Naive thymus-derived CD4-positive, alpha-beta T cell (primary cell): Measurements from ENCODE around the gene ASPG. TPM values are rescaled to one million over a fixed set of nuclear protein-coding genes. Genes with fewer than 3 reads are reported as not detected.

ENCODE experiments used
- ATAC-seq: fragments of 150-1000 bp; cut with Tn5 transposase; 2 replicates; pipeline ENCODE4 v1.10.0; 2021; ENCODE audit warnings: mild to moderate bottlenecking, moderate library complexity
- CTCF ChIA-PET: fragments of 350-600 bp; sonication (Branson Sonifier 250); formaldehyde crosslinking; loops from one replicate; lab custom pipeline; 2021; ENCODE audit warnings: antibody characterized with exemption; lab: Charles Lee
- POLR2A ChIA-PET: fragments of 350-600 bp; sonication (Branson Sonifier 250); formaldehyde crosslinking; loops from one replicate; lab custom pipeline; 2021; ENCODE audit warnings: antibody characterized with exemption, inconsistent platforms; lab: Charles Lee
- DNase-seq, 9 donors: peaks; one replicate each; pipeline versions ENCODE4 v3.0.0 to v3.0.0-alpha.2; 2020 to 2022; ENCODE audit warnings: mixed read lengths in 1 of 9
- H3K27ac ChIP-seq: one replicate; pipeline ENCODE4 v1.7.0; 2013; ENCODE audit warnings: mild to moderate bottlenecking, low read depth, low read length, moderate library complexity
- H3K27me3 ChIP-seq, 2 donors: one replicate each; pipeline ENCODE4 v1.7.0; 2013; ENCODE audit warnings: low read length in 2 of 2, mild to moderate bottlenecking in 2 of 2, moderate library complexity in 2 of 2; ENCODE audit not compliant: control insufficient read depth in 2 of 2, insufficient read depth in 2 of 2
- H3K36me3 ChIP-seq, 3 experiments: 1 replicate in 2 of 3; 2 replicates in 1 of 3; pipeline ENCODE4 v1.7.0; 2013; ENCODE audit warnings: low read length in 3 of 3, mild to moderate bottlenecking in 3 of 3, moderate library complexity in 1 of 3; ENCODE audit not compliant: insufficient read depth in 3 of 3, control insufficient read depth in 2 of 3
- H3K4me1 ChIP-seq, 2 donors: one replicate each; pipeline ENCODE4 v1.7.0; 2013; ENCODE audit warnings: low read length in 2 of 2, mild to moderate bottlenecking in 2 of 2, moderate library complexity in 1 of 2; ENCODE audit not compliant: control insufficient read depth in 2 of 2, insufficient read depth in 2 of 2
- H3K4me3 ChIP-seq: 2 replicates; pipeline ENCODE4 v1.7.0; 2013; ENCODE audit warnings: mild to moderate bottlenecking, low read length
- H3K9me3 ChIP-seq, 3 experiments: 1 replicate in 2 of 3; 2 replicates in 1 of 3; pipeline ENCODE4 v1.7.0; 2013; ENCODE audit warnings: low read length in 3 of 3; ENCODE audit not compliant: control insufficient read depth in 2 of 3
- H3K27ac Mint-ChIP-seq, 9 donors: one replicate each; pipeline ENCODE4 v1.8.0; 2020 to 2022; ENCODE audit warnings: mixed read lengths in 9 of 9, mild to moderate bottlenecking in 8 of 9, moderate library complexity in 5 of 9, inconsistent platforms in 2 of 9
- H3K27me3 Mint-ChIP-seq, 5 donors: one replicate each; pipeline ENCODE4 v1.8.0; 2021 to 2022; ENCODE audit warnings: mixed read lengths in 5 of 5, mild to moderate bottlenecking in 1 of 5
- H3K36me3 Mint-ChIP-seq, 5 donors: one replicate each; pipeline ENCODE4 v1.8.0; 2020 to 2022; ENCODE audit warnings: mixed read lengths in 5 of 5, mild to moderate bottlenecking in 3 of 5, inconsistent platforms in 1 of 5
- H3K4me1 Mint-ChIP-seq, 7 donors: one replicate each; pipeline ENCODE4 v1.8.0; 2020 to 2022; ENCODE audit warnings: mixed read lengths in 7 of 7, mild to moderate bottlenecking in 3 of 7, inconsistent platforms in 1 of 7
- H3K4me3 Mint-ChIP-seq, 10 donors: one replicate each; pipeline ENCODE4 v1.8.0; 2020 to 2022; ENCODE audit warnings: mild to moderate bottlenecking in 10 of 10, mixed read lengths in 10 of 10, moderate library complexity in 6 of 10, inconsistent platforms in 2 of 10
- H3K9me3 Mint-ChIP-seq, 11 donors: one replicate each; pipeline ENCODE4 v1.8.0; 2020 to 2022; ENCODE audit warnings: mixed read lengths in 11 of 11, mild to moderate bottlenecking in 4 of 11, inconsistent platforms in 1 of 11, moderate library complexity in 1 of 11
- intact Hi-C, 2 donors: fragments of 100-400 bp; cut with micrococcal nuclease; formaldehyde crosslinking; loops; one replicate each; pipeline ENCODE4 v1.15.1; 2023
- polyA plus RNA-seq, 2 donors: library from polyadenylated mRNA; unstranded; fragments of 300-500 nt; fragmentation: Illumina TruSeq; gene quantifications; one replicate each; pipeline ENCODE4 v1.2.3, GENCODE V29; 2021
- total RNA-seq, 6 experiments: library from RNA in 5 of 6; stranded (reverse) in 5 of 6; gene quantifications; 1 replicate in 5 of 6; 2 replicates in 1 of 6; pipeline ENCODE4 v1.2.3 and lab custom pipeline; 2021 to 2026

Gene ASPG
- total and polyA plus RNA-seq, 7 experiments from 2014 or later: 0.11 to 0.38 TPM; not detected in 5

DNA sequence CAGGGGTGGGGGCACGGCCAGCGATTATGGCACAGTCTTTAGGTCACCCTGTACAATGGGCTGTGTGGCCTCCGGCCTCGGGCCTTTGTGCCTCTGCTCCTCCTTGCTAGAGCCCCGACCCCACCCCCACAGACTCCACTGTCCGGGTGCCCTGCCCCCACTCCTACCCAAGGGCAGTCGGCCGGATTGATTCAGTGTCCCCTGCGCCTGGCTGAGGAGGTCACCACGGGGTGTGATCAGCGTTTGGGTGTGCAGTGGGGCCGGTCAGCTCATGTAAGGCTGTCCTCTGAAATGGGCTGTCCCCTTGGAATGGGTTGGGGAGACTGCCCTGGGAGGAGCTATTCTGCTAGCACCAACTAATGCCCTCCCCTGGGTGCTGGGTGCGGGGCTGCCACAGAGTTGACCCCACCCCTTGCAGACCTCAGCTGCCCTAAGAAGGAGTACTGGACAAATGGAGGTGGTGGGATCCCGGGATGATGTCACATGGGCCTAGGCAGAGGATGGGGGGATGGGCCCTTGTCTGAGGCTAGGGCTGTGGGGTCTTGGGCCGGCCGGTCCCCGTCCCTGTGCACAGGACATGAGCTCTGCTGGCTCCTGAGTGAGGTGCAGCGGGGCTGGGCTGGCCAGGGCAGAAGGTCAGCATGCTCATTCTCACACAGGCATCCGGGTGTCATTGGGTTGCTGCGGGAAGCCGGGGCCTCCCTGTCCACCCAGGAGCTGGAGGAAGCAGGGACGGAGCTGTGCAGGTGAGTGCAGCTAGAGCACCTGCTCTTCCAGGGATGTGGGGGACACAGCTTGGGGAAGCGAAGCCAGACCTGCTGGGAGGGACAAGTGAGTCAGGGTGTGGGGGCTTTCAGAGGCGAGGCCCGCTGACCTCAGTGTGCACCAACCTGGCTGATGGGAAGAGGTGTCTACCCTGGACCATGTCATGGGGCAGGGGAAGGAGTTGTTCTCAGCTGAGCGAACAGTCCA, 23.4 kb downstream of the ASPG start:
- no peak for DNase-seq
- Mint-ChIP-seq H3K27ac (no peak overlapping the region), H3K4me1 (no peaks in the 10 kb centered on the region), H3K27me3 (no peaks in the 10 kb centered on the region), H3K4me3 (no peak overlapping the region), H3K9me3 (no peaks in the 10 kb centered on the region), H3K36me3 (no peaks in the 10 kb centered on the region)
- H3K36me3 ChIP-seq: no peaks in the 10 kb centered on the region
- no peak overlapping the region for H3K27ac ChIP-seq
- no peaks in the 10 kb centered on the region for H3K9me3 ChIP-seq
- CTCF ChIA-PET: no interaction called here
- ATAC-seq: no peak
- POLR2A ChIA-PET: no interaction called here
- no peaks in the 10 kb centered on the region for H3K27me3 ChIP-seq
- no peaks in the 10 kb centered on the region for H3K4me1 ChIP-seq
- H3K4me3 ChIP-seq: no peak overlapping the region
- intact Hi-C loops: no loop called here

DNA sequence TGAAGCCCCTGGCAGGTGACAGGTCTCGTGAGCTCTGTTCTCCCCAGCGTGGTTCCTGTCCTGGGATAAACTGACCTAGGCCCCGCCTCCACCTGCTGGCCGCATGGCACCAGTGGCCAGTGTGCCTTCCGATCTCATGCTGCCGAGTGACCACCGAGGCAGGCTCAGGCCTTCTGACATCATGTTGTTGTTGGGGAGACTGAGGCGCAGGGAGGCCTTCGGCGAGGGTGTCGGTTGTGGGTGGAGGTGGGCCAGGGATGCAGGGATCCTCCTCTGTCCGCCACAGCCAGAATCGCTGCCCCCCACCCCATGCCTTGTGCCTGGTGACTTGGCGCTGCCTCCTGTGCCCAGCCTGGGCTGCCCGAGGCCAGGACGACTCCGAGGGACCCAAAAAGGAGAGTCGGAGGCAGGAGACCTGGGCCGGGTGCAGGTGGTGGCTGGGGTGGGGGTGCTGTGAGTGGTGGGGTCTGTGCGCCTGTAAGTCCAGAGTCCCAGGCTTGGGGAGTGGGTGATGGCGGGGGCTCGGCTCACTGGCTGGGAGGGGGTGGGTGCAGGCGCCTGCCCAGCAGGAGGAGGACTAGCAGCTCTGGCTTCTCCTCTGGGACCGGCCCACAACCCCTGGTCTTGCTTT, 24.3 kb downstream of the ASPG start:
- no peak for DNase-seq

DNA sequence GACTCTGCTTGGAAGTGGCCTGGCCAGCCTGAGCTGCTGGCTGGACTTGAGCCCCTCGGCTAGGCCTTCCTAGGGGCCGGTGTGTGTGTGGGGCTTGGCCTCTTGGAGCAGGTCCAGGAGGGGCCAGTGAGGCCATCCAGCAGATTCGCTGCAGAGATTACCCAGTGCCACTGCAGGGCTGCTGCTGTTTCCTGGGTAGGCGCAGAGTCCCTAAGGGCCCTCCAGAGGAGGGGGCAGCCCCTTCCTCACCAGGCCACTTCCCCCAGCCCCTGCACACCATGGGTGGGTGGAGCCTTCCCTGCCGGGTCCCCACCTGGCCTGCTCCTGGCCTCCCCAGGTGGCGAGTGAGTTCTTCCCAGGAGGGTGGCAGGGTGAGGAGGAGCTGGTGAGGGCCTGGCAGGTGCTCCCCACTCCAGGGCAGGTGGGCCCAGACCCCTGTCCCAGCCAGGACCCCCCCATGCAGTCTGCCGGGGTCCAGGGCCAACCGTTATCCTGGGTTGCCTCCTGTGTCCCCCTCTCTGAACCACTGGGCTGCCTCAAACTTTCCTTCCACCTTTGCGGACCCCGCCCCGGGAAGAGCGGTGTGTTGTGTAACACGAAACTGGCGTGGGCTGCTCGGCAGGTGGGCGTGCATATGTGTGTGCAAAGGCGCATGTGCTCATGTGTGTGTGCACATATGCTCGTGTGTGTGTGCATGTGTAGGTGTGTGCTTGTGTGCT, 25.1 kb downstream of the ASPG start:
- peaks cover 0 to 7% (median 6%) of the 10 kb centered on the region in 5 donors for H3K27me3 Mint-ChIP-seq
- Histone ChIP-seq H3K36me3 (no peaks in the 10 kb centered on the region), H3K27me3 (no peaks in the 10 kb centered on the region), H3K27ac (no peak overlapping the region), H3K4me1 (no peaks in the 10 kb centered on the region), H3K4me3 (no peak overlapping the region), H3K9me3 (no peaks in the 10 kb centered on the region)
- ATAC-seq (no peak), DNase-seq (no peak)
- no peaks in the 10 kb centered on the region for H3K9me3 Mint-ChIP-seq
- ChIA-PET POLR2A (no interaction called here), CTCF (no interaction called here)
- H3K4me1 Mint-ChIP-seq: no peaks in the 10 kb centered on the region
- H3K4me3 Mint-ChIP-seq: no peak overlapping the region
- no peaks in the 10 kb centered on the region for H3K36me3 Mint-ChIP-seq
- intact Hi-C loops: no loop called here
- no peak overlapping the region for H3K27ac Mint-ChIP-seq

More for the DNA sequence above, 24.3 kb downstream of the ASPG start:
- Histone ChIP-seq H3K4me1 (no peaks in the 10 kb centered on the region), H3K27me3 (no peaks in the 10 kb centered on the region), H3K9me3 (no peaks in the 10 kb centered on the region), H3K4me3 (no peak overlapping the region), H3K36me3 (no peaks in the 10 kb centered on the region), H3K27ac (no peak overlapping the region)
- intact Hi-C loops: no loop called here
- POLR2A ChIA-PET: no interaction called here
- no peaks in the 10 kb centered on the region for H3K4me1 Mint-ChIP-seq
- H3K27me3 Mint-ChIP-seq: no peaks in the 10 kb centered on the region
- H3K27ac Mint-ChIP-seq: no peak overlapping the region
- no peak for ATAC-seq
- H3K4me3 Mint-ChIP-seq: no peak overlapping the region
- CTCF ChIA-PET: no interaction called here
- no peaks in the 10 kb centered on the region for H3K36me3 Mint-ChIP-seq
- H3K9me3 Mint-ChIP-seq: no peaks in the 10 kb centered on the region

DNA sequence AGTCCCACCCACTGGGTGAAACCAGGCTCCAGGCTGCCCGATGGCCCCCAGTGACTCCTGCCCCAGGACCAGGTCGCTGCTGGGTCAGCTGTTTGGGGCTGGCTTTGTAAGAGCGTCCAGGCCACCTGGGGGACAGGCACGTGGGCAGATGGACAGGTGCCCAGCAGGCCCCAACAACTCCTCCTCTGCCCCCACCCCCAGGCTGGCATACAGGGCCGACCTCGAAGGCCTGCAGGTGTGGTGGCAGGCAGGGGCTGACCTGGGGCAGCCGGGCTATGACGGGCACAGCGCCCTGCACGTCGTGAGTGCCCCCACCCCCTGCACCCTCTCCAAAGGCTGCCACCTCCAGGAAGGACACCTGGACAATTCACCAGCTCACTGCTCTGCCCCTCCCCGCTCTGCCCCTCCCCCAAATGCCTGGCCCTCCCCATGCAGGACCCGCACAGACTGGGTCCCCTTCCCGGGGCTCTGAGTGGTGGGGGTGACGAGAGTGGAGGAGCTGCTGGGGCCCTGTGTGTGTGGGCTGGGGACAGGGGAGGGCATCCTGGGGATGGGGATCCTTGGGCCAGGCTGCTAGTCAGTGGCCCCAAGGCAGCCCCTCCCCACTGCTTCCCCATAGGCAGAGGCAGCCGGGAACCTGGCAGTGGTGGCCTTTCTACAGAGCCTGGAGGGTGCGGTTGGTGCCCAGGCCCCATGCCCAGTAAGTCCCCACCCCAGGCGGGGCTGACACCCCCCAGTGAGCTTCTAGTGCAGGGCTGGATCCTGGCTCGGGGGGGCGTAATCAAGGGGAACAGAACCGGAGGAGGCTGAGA, 26.0 kb downstream of the ASPG start:
- H3K27me3 Mint-ChIP-seq: peaks cover 0 to 14% (median 10%) of the 10 kb centered on the region in 5 donors
- Histone ChIP-seq H3K4me3 (no peak overlapping the region), H3K27me3 (no peaks in the 10 kb centered on the region), H3K27ac (no peak overlapping the region), H3K36me3 (no peaks in the 10 kb centered on the region), H3K9me3 (no peaks in the 10 kb centered on the region), H3K4me1 (no peaks in the 10 kb centered on the region)
- H3K4me3 Mint-ChIP-seq: no peak overlapping the region
- ATAC-seq: no peak
- no peaks in the 10 kb centered on the region for H3K9me3 Mint-ChIP-seq
- ChIA-PET POLR2A (no interaction called here), CTCF (no interaction called here)
- no peak overlapping the region for H3K27ac Mint-ChIP-seq
- peaks cover 0 to 2% (median 0%) of the 10 kb centered on the region in 7 donors for H3K4me1 Mint-ChIP-seq
- no peaks in the 10 kb centered on the region for H3K36me3 Mint-ChIP-seq
- intact Hi-C loops: no loop called here
- DNase-seq: no peak

DNA sequence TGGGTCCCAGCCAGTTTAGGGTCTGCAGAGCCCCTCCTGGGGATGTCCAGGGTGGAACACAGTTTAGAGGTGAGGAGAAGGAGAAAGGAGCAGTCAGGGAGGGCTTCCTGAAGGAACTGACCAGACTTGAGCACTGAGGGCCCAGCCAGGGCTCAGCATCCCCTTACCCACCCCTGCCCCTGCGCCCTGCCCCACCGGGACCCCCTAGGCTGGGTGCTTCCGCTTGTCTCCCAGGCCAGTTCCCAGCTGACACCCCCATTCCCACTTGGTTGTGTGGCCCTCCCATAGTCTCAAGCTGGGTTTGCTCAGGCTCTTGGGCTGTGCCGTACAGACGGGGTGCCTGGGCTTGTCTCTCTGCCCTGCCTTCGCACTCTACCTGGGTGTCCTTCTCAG, 26.6 kb downstream of the ASPG start:
- no peaks in the 10 kb centered on the region for H3K4me1 ChIP-seq
- DNase-seq (no peak), ATAC-seq (no peak)
- H3K9me3 Mint-ChIP-seq: no peaks in the 10 kb centered on the region
- no peak overlapping the region for H3K4me3 Mint-ChIP-seq
- H3K27me3 ChIP-seq: no peaks in the 10 kb centered on the region
- H3K4me3 ChIP-seq: no peak overlapping the region
- peaks cover 0 to 2% (median 0%) of the 10 kb centered on the region in 7 donors for H3K4me1 Mint-ChIP-seq
- no peaks in the 10 kb centered on the region for H3K36me3 ChIP-seq
- H3K9me3 ChIP-seq: no peaks in the 10 kb centered on the region
- ChIA-PET CTCF (no interaction called here), POLR2A (no interaction called here)
- H3K36me3 Mint-ChIP-seq: no peaks in the 10 kb centered on the region
- no peak overlapping the region for H3K27ac ChIP-seq
- H3K27ac Mint-ChIP-seq: no peak overlapping the region
- intact Hi-C loops: no loop called here
- H3K27me3 Mint-ChIP-seq: peaks cover 0 to 14% (median 10%) of the 10 kb centered on the region in 5 donors
